Mucosa of rectum (tissue), 2 donors: ENCODE data around the gene BCAS1.
A peak's percentile ranks its signal among the peaks of the same experiment; 100 is the strongest.

Experiments used
- H3K27ac ChIP-seq, 2 donors: one replicate each; pipeline ENCODE4 v1.7.0; 2013; ENCODE audit warnings: inconsistent platforms in 2 of 2, low read depth in 2 of 2, low read length in 2 of 2
- H3K27me3 ChIP-seq, 2 donors: one replicate each; pipeline ENCODE4 v1.7.0; 2013; ENCODE audit warnings: low read length in 2 of 2; ENCODE audit not compliant: control insufficient read depth in 2 of 2, insufficient read depth in 2 of 2
- H3K36me3 ChIP-seq, 2 donors: one replicate each; pipeline ENCODE4 v1.7.0; 2013; ENCODE audit warnings: low read length in 2 of 2; ENCODE audit not compliant: control insufficient read depth in 2 of 2, insufficient read depth in 2 of 2
- H3K4me1 ChIP-seq, 2 donors: one replicate each; pipeline ENCODE4 v1.7.0; 2013; ENCODE audit warnings: low read length in 2 of 2, mild to moderate bottlenecking in 1 of 2; ENCODE audit not compliant: control insufficient read depth in 2 of 2, insufficient read depth in 2 of 2
- H3K4me3 ChIP-seq, 2 donors: one replicate each; pipeline ENCODE4 v1.7.0; 2013; ENCODE audit warnings: low read length in 2 of 2
- H3K9ac ChIP-seq, 2 donors: one replicate each; pipeline ENCODE4 v1.7.0; 2013; ENCODE audit warnings: low read length in 2 of 2, low read depth in 1 of 2, mild to moderate bottlenecking in 1 of 2
- H3K9me3 ChIP-seq, 2 donors: one replicate each; pipeline ENCODE4 v1.7.0; 2013; ENCODE audit warnings: low read length in 2 of 2; ENCODE audit not compliant: control insufficient read depth in 2 of 2
- donor health status: healthy.
- donor health status: Normal muscosa, but diverticular disease.

Gene BCAS1

GRCh38 chr20:54103067-54103761 lies 32.8 kb upstream of the BCAS1 start:
- H3K9ac ChIP-seq, result no peak overlapping the region
- no peaks in the 10 kb centered on the region for H3K27me3 ChIP-seq
- H3K27ac ChIP-seq, result no peak overlapping the region
- no peaks in the 10 kb centered on the region for H3K36me3 ChIP-seq
- H3K4me3 ChIP-seq, result peak overlapping the region in 1 of 2 donors; percentile 34
- no peaks in the 10 kb centered on the region for H3K9me3 ChIP-seq
- peaks cover 5 to 9% of the 10 kb centered on the region in 2 donors for H3K4me1 ChIP-seq

GRCh38 chr20:54102543-54102942 lies 32.1 kb upstream of the BCAS1 start:
- H3K27me3 ChIP-seq, result no peaks in the 10 kb centered on the region
- H3K9ac ChIP-seq, result no peak overlapping the region
- H3K9me3 ChIP-seq, result no peaks in the 10 kb centered on the region
- no peak overlapping the region for H3K4me3 ChIP-seq
- H3K36me3 ChIP-seq, result no peaks in the 10 kb centered on the region
- H3K4me1 ChIP-seq, result peaks cover 3 to 5% of the 10 kb centered on the region in 2 donors
- H3K27ac ChIP-seq, result no peak overlapping the region

GRCh38 chr20:54100563-54100962 lies 30.2 kb upstream of the BCAS1 start:
- H3K27ac ChIP-seq, result no peak overlapping the region
- H3K9me3 ChIP-seq, result no peaks in the 10 kb centered on the region
- peaks cover 0 to 5% of the 10 kb centered on the region in 2 donors for H3K4me1 ChIP-seq
- H3K27me3 ChIP-seq, result no peaks in the 10 kb centered on the region
- no peak overlapping the region for H3K4me3 ChIP-seq
- no peak overlapping the region for H3K9ac ChIP-seq
- H3K36me3 ChIP-seq, result no peaks in the 10 kb centered on the region

GRCh38 chr20:54099894-54100293 lies 29.5 kb upstream of the BCAS1 start:
- H3K4me1 ChIP-seq, result peaks cover 0 to 5% of the 10 kb centered on the region in 2 donors
- H3K27ac ChIP-seq, result no peak overlapping the region

GRCh38 chr20:54098047-54098446 lies 27.7 kb upstream of the BCAS1 start:
- H3K9ac ChIP-seq, result no peak overlapping the region
- no peaks in the 10 kb centered on the region for H3K27me3 ChIP-seq
- no peak overlapping the region for H3K4me3 ChIP-seq
- no peaks in the 10 kb centered on the region for H3K9me3 ChIP-seq
- H3K4me1 ChIP-seq, result no peaks in the 10 kb centered on the region
- no peak overlapping the region for H3K27ac ChIP-seq
- H3K36me3 ChIP-seq, result no peaks in the 10 kb centered on the region

More at GRCh38 chr20:54099894-54100293, 29.5 kb upstream of the BCAS1 start:
- Histone ChIP-seq H3K4me3 (no peak overlapping the region), H3K9me3 (no peaks in the 10 kb centered on the region), H3K36me3 (no peaks in the 10 kb centered on the region), H3K27me3 (no peaks in the 10 kb centered on the region), H3K9ac (no peak overlapping the region)

- H3K9me3 ChIP-seq, result no peaks in the 10 kb centered on the region
- no peaks in the 10 kb centered on the region for H3K4me1 ChIP-seq
- H3K27me3 ChIP-seq, result no peaks in the 10 kb centered on the region
- H3K9ac ChIP-seq, result no peak overlapping the region
- H3K4me3 ChIP-seq, result no peak overlapping the region
- no peak overlapping the region for H3K27ac ChIP-seq
- no peaks in the 10 kb centered on the region for H3K36me3 ChIP-seq
Measured at GRCh38 chr20:54097236-54097529, 26.8 kb upstream of the BCAS1 start.

GRCh38 chr20:54095824-54096223 lies 25.4 kb upstream of the BCAS1 start:
- no peaks in the 10 kb centered on the region for H3K36me3 ChIP-seq
- no peaks in the 10 kb centered on the region for H3K9me3 ChIP-seq
- H3K27ac ChIP-seq, result no peak overlapping the region
- no peak overlapping the region for H3K4me3 ChIP-seq
- no peaks in the 10 kb centered on the region for H3K4me1 ChIP-seq
- H3K27me3 ChIP-seq, result no peaks in the 10 kb centered on the region
- H3K9ac ChIP-seq, result no peak overlapping the region

GRCh38 chr20:54094268-54094580 lies 23.8 kb upstream of the BCAS1 start:
- H3K27me3 ChIP-seq, result no peaks in the 10 kb centered on the region
- no peaks in the 10 kb centered on the region for H3K9me3 ChIP-seq
- no peaks in the 10 kb centered on the region for H3K36me3 ChIP-seq
- H3K9ac ChIP-seq, result no peak overlapping the region
- H3K27ac ChIP-seq, result no peak overlapping the region
- no peak overlapping the region for H3K4me3 ChIP-seq
- no peaks in the 10 kb centered on the region for H3K4me1 ChIP-seq

- Histone ChIP-seq H3K4me1 (no peaks in the 10 kb centered on the region), H3K9ac (no peak overlapping the region), H3K36me3 (no peaks in the 10 kb centered on the region), H3K4me3 (no peak overlapping the region), H3K27ac (no peak overlapping the region), H3K27me3 (no peaks in the 10 kb centered on the region), H3K9me3 (no peaks in the 10 kb centered on the region)
Measured at GRCh38 chr20:54093423-54094267, 23.3 kb upstream of the BCAS1 start.

GRCh38 chr20:54092021-54092420 lies 21.6 kb upstream of the BCAS1 start:
- H3K9ac ChIP-seq, result no peak overlapping the region
- H3K27ac ChIP-seq, result no peak overlapping the region
- H3K36me3 ChIP-seq, result no peaks in the 10 kb centered on the region
- H3K27me3 ChIP-seq, result no peaks in the 10 kb centered on the region
- H3K9me3 ChIP-seq, result no peaks in the 10 kb centered on the region
- peaks cover 0 to 7% of the 10 kb centered on the region in 2 donors for H3K4me1 ChIP-seq
- no peak overlapping the region for H3K4me3 ChIP-seq
